Gastrocnemius medialis (tissue), 4 donors: Measurements from ENCODE around the gene MMAA.

Experiments used
- CTCF ChIP-seq, 5 experiments: fragments of 450-650 bp in 3 of 5; fragments of 200-600 bp in 2 of 5; sonication (generic) in 2 of 5; IDR thresholded peaks in 4 of 5; conservative IDR thresholded peaks in 1 of 5; 1 replicate in 4 of 5; 2 replicates in 1 of 5; pipeline ENCODE4 v1.5.1; 2016 to 2019; ENCODE audit warnings: antibody characterized with exemption in 5 of 5, mild to moderate bottlenecking in 3 of 5, moderate library complexity in 3 of 5
- POLR2A ChIP-seq, 2 donors: fragments of 450-650 bp; IDR thresholded peaks; one replicate each; pipeline ENCODE4 v1.6.1; 2017; ENCODE audit warnings: antibody characterized with exemption in 2 of 2, mild to moderate bottlenecking in 2 of 2, moderate library complexity in 2 of 2

- TF ChIP-seq CTCF (IDR thresholded peaks at IDR 0.05 in 4 of 5, conservative IDR thresholded peaks at IDR 0.05 in 1 of 5): no peak
- no peak for TF ChIP-seq POLR2A (IDR thresholded peaks at IDR 0.05)
Measured at GRCh38 chr4:145680902-145681301, 61.7 kb downstream of the MMAA start.
